Testis (tissue), 3 donors: ENCODE data around the gene ZNF747. TPM values are rescaled to one million over a fixed set of nuclear protein-coding genes. Genes with fewer than 3 reads are reported as not detected.
A peak's percentile ranks its signal among the peaks of the same experiment; 100 is the strongest.

Experiments
- DNase-seq: peaks from one replicate; pipeline ENCODE4 v3.0.0-alpha.2; 2019
- H3K27ac ChIP-seq, 2 donors: fragments of 200-600 bp; sonication (generic); one replicate each; pipeline ENCODE4 v1.5.1; 2019
- H3K27me3 ChIP-seq: fragments of 200-600 bp; sonication (generic); one replicate; pipeline ENCODE4 v1.5.1; 2019
- H3K36me3 ChIP-seq: fragments of 200-600 bp; sonication (generic); one replicate; pipeline ENCODE4 v1.5.1; 2017; ENCODE audit warnings: low read depth; ENCODE audit errors: missing control alignments
- H3K4me1 ChIP-seq: fragments of 200-600 bp; sonication (generic); one replicate; pipeline ENCODE4 v1.5.1; 2019
- H3K4me3 ChIP-seq, 2 donors: fragments of 200-600 bp; sonication (generic); one replicate each; pipeline ENCODE4 v1.5.1; 2017 to 2019
- H3K9me3 ChIP-seq: fragments of 200-600 bp; sonication (generic); one replicate; pipeline ENCODE4 v1.5.1; 2017
- CTCF ChIP-seq, 3 experiments: fragments of 450-650 bp in 2 of 3; fragments of 200-600 bp in 1 of 3; sonication (generic) in 1 of 3; IDR thresholded peaks; one replicate each; pipeline ENCODE4 v1.5.1; 2016 to 2019; ENCODE audit warnings: antibody characterized with exemption in 3 of 3, mild to moderate bottlenecking in 2 of 3, moderate library complexity in 1 of 3
- POLR2A ChIP-seq: fragments of 450-650 bp; IDR thresholded peaks from one replicate; pipeline ENCODE4 v1.6.1; 2017; ENCODE audit warnings: antibody characterized with exemption, mild to moderate bottlenecking, moderate library complexity
- WGBS, 2 donors: methylation state at CpG; one replicate each; pipeline ENCODE4 v1.1.5; 2018; 5-methylcytosine and 5-hydroxymethylcytosine counted together
- intact Hi-C: fragments of 100-400 bp; cut with DNase I; formaldehyde crosslinking; loops from one replicate; pipeline ENCODE4 v1.15.1; 2023; ENCODE audit warnings: low total_unique reads
- polyA plus RNA-seq: library from polyadenylated mRNA; stranded (reverse); fragments of 350-450 nt; fragmentation: Illumina TruSeq; extraction: RNeasy Lipid Tissue Mini Kit (QIAGEN cat#74804); gene quantifications from one replicate; pipeline ENCODE4 v1.2.3, GENCODE V29; 2014; ENCODE audit warnings: low read depth, low replicate concordance; ENCODE audit not compliant: insufficient read depth
- total RNA-seq, 2 donors: library from RNA; depleted of rRNA; stranded (reverse); fragments of >200 nt; gene quantifications; one replicate each; pipeline ENCODE4 v1.2.3, GENCODE V29; 2016

Gene ZNF747
- total and polyA plus RNA-seq, 3 donors from 2014 or later: 13.1 to 23.3 (median 18.7) TPM

GRCh38 chr16:30555315-30556124 is 20.9 kb upstream of the ZNF747 start:
- DNase-seq: no peak
- peak overlapping the region in 1 of 2 donors; percentile 22 for H3K4me3 ChIP-seq
- peaks cover 10% of the 10 kb centered on the region for H3K4me1 ChIP-seq
- 40 to 86% methylated on average over 16 to 66 of the region's 69 CpGs for WGBS, 2 donors
- no peaks in the 10 kb centered on the region for H3K27me3 ChIP-seq
- no peak overlapping the region for H3K27ac ChIP-seq
- H3K9me3 ChIP-seq: no peaks in the 10 kb centered on the region
- H3K36me3 ChIP-seq: no peaks in the 10 kb centered on the region
- intact Hi-C loops: no loop called here
- TF ChIP-seq POLR2A: no peak
- no peak for TF ChIP-seq CTCF (IDR thresholded peaks at IDR 0.05)

DNA sequence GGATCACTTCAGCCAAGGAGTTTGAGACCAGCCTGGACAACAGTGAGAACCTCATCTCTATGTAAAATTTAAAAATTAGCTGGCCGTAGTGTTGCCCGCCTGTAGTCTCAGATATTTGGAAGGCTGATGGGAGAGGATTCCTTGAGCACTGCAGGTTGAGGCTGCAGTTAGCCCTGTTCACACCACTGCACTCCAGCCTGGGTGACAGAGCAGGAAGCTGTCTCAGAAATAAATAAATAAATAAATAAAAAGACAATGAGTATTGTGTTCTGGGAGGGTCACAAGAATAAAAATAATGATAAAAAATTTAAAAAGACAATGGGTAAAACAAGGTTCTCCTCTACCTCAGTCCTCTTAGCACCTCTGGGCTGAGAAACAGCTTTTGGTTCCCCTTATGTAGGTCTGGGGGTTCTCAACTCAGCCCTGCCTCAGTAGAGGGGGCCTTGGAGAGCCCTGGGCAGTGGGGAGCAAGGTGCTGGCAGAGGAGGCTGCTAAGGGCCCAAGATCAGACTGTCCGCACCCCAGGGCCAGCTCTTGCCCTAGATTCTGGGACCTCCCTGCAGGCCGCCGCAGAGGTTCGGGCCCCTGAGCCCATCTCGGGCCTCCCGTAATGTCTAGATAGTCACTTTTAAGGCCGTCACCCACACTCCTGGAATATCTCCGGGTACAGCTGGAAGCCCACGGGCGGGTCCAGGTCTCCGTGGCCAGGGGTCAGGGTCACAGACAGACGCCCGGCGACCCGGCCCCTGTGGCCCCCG is 20.1 kb upstream of the ZNF747 start:
- TF ChIP-seq CTCF (IDR thresholded peaks at IDR 0.05): no peak
- no peak for TF ChIP-seq POLR2A
- intact Hi-C loops: no loop called here
- Histone ChIP-seq H3K9me3 (no peaks in the 10 kb centered on the region), H3K4me3 (peak overlapping the region in 1 of 2 donors; percentile 22), H3K27ac (no peak overlapping the region), H3K27me3 (no peaks in the 10 kb centered on the region), H3K4me1 (peaks cover 10% of the 10 kb centered on the region), H3K36me3 (no peaks in the 10 kb centered on the region)
- DNase-seq: no peak
- 77 to 82% methylated on average over 10 to 12 of the region's 18 CpGs for WGBS, 2 donors

DNA sequence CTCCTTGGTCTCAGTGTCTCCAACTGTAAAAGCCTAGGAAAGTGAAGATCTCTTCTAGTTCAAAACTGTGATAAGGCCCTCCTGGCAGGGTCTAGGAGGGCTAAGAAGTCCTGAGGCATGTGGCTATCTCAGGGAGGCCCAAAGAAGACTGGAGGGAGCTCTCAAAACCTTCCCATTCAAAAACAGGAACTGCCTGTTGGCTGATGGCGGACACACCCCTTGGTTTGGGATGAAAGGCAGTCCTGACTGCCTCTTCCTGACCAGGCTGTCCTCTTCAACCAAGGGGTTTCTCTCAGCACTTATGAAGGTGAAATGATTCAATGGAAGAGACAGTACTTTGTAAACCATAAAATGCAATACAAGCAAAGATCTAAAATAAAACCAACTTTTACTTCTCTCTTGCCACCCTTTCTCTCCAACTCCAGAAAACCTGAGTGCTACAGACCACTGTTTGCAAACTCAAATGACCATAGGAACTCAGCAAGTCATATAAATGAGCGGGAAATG is 18.8 kb upstream of the ZNF747 start:
- no peak overlapping the region for H3K27ac ChIP-seq
- WGBS, 2 donors: 88 to 93% methylated on average over 2 of the region's 2 CpGs
- no peaks in the 10 kb centered on the region for H3K36me3 ChIP-seq
- H3K4me3 ChIP-seq: no peak overlapping the region
- DNase-seq: no peak
- intact Hi-C loops: no loop called here
- TF ChIP-seq POLR2A: no peak
- TF ChIP-seq CTCF (IDR thresholded peaks at IDR 0.05): no peak
- peaks cover 10% of the 10 kb centered on the region for H3K4me1 ChIP-seq
- no peaks in the 10 kb centered on the region for H3K27me3 ChIP-seq
- H3K9me3 ChIP-seq: no peaks in the 10 kb centered on the region

DNA sequence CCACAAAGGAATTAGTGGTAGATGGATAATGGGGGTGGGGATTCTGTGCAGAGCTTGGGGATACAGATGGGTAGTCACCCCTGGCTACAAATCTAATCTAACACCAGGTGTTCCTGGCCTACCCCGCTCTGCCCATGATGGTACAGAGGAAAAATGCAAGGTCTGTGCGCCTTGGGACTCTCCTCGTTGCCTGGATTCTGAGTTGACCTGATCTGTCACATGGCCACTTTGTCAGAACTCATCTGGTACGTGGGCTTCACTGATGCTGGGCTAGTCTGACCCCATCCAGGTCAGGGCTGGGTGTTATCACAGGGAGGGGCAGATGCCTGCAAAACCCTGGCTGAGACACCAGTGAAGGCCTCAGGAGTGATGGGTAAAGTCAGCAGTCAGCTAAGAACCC is 18.3 kb upstream of the ZNF747 start:
- no peaks in the 10 kb centered on the region for H3K36me3 ChIP-seq
- TF ChIP-seq CTCF (IDR thresholded peaks at IDR 0.05) (no peak), POLR2A (no peak)
- H3K4me1 ChIP-seq: peaks cover 10% of the 10 kb centered on the region
- no peak overlapping the region for H3K4me3 ChIP-seq
- no peaks in the 10 kb centered on the region for H3K9me3 ChIP-seq
- no peaks in the 10 kb centered on the region for H3K27me3 ChIP-seq
- intact Hi-C loops: no loop called here
- no peak overlapping the region for H3K27ac ChIP-seq
- no peak for DNase-seq
- 77 to 79% methylated on average over 4 of the region's 4 CpGs for WGBS, 2 donors
